G401.6 (cell line): ENCODE results near the gene SPC25.

Source experiments
- FAIRE-seq: peaks from 2 replicates; lab custom pipeline; 2012; peaks lifted over from hg19 to GRCh38; lab: Jason Lieb, UNC

Gene SPC25

GRCh38 chr2:168841445-168841844, 48.8 kb downstream of the SPC25 start:
- no peak for FAIRE-seq

- FAIRE-seq = no peak
These were observed 54.3 kb downstream of the SPC25 start for GRCh38 chr2:168835969-168836368.

GRCh38 chr2:168831662-168832061, 58.6 kb downstream of the SPC25 start:
- no peak for FAIRE-seq

GRCh38 chr2:168830958-168831357, 59.3 kb downstream of the SPC25 start:
- no peak for FAIRE-seq

- no peak for FAIRE-seq
These were observed 65.1 kb downstream of the SPC25 start for GRCh38 chr2:168825126-168825525.

GRCh38 chr2:168821992-168822391, 68.2 kb downstream of the SPC25 start:
- FAIRE-seq = no peak

GRCh38 chr2:168821577-168821976, 68.7 kb downstream of the SPC25 start:
- FAIRE-seq = no peak
